Rectal smooth muscle tissue (tissue), 1 donor: ENCODE data around the gene ANKRD30B.
"Not testable (repeated sequence)": the region's sequence is repeated elsewhere in the genome, so short reads cannot be mapped to it uniquely, and the experiment has no call there.

ENCODE experiments used
- H3K27ac ChIP-seq: one replicate; pipeline ENCODE4 v1.7.0; 2013; ENCODE audit warnings: low read depth, low read length, inconsistent platforms
- H3K27me3 ChIP-seq: one replicate; pipeline ENCODE4 v1.7.0; 2013; ENCODE audit warnings: low read length; ENCODE audit not compliant: control insufficient read depth, insufficient read depth
- H3K36me3 ChIP-seq: one replicate; pipeline ENCODE4 v1.7.0; 2013; ENCODE audit warnings: low read length; ENCODE audit not compliant: control insufficient read depth, insufficient read depth
- H3K4me1 ChIP-seq: one replicate; pipeline ENCODE4 v1.7.0; 2013; ENCODE audit warnings: low read length; ENCODE audit not compliant: control insufficient read depth, insufficient read depth
- H3K4me3 ChIP-seq: one replicate; pipeline ENCODE4 v1.7.0; 2013; ENCODE audit warnings: low read length
- H3K9ac ChIP-seq: one replicate; pipeline ENCODE4 v1.7.0; 2013; ENCODE audit warnings: low read length

Gene ANKRD30B, protein sequence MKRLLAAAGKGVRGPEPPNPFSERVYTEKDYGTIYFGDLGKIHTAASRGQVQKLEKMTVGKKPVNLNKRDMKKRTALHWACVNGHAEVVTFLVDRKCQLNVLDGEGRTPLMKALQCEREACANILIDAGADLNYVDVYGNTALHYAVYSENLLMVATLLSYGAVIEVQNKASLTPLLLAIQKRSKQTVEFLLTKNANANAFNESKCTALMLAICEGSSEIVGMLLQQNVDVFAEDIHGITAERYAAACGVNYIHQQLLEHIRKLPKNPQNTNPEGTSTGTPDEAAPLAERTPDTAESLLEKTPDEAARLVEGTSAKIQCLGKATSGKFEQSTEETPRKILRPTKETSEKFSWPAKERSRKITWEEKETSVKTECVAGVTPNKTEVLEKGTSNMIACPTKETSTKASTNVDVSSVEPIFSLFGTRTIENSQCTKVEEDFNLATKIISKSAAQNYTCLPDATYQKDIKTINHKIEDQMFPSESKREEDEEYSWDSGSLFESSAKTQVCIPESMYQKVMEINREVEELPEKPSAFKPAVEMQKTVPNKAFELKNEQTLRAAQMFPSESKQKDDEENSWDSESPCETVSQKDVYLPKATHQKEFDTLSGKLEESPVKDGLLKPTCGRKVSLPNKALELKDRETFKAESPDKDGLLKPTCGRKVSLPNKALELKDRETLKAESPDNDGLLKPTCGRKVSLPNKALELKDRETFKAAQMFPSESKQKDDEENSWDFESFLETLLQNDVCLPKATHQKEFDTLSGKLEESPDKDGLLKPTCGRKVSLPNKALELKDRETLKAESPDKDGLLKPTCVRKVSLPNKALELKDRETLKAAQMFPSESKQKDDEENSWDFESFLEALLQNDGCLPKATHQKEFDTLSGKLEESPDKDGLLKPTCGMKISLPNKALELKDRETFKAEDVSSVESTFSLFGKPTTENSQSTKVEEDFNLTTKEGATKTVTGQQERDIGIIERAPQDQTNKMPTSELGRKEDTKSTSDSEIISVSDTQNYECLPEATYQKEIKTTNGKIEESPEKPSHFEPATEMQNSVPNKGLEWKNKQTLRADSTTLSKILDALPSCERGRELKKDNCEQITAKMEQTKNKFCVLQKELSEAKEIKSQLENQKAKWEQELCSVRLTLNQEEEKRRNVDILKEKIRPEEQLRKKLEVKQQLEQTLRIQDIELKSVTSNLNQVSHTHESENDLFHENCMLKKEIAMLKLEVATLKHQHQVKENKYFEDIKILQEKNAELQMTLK (N-terminal part only)

DNA sequence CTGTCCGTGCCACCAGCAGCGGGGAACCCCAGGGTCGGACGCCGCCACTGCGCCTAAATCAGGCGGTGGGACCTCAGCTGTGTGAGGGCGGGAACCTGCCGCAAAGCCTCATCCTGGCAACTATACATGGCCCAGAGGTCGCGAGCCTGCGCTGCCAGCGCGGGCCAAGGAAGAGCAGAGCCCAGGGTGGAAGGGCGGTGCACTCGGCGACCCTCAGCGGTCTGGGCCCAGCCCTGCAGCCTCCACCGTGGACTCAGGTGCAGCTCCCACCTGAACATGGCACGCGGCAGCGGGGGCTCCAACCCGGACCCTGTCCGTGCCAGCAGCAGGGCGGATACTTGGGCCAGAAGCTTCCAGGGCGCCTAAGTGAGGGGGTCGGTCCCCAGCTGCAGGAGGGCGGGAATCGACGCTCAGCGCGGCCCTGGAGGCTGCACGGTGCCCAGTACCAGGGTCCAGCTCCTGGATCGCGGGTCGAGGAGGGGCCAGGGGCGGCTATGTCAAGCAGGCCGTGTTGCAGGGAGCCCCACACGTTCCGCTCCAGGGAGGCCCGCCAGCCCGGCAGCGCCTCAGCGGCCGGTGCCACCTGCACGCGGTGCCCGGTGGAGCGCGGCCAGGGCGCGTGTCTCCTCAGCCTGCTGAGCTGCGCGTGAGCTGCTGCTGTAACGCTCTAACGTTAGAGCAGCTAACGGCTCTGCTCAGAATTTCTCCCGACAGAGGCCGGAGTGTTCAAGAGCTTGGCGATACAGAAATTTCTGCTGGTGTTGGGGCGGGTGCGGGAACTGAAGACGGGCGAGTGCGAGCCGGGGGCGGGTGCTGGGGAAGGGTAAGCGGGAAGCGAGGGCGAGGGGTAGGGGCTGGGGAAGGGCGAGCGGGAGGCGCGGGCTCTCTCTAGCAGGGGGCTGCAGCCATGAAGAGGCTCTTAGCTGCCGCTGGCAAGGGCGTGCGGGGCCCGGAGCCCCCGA, at the start of gene ANKRD30B:
ANKRD30B (plus strand) TSS at position 660 of the 962 bp plus-strand sequence; CDS start at position 908, 248 bp downstream.
- H3K9ac ChIP-seq, result no peak within 1 kb of the TSS
- no peaks in the 10 kb centered on the region for H3K27me3 ChIP-seq
- H3K4me3 ChIP-seq, result peak within 1 kb of the TSS; percentile 27
- no peak within 1 kb of the TSS for H3K27ac ChIP-seq
- H3K36me3 ChIP-seq, result no peaks in the 10 kb centered on the region
- no peaks in the 10 kb centered on the region for H3K4me1 ChIP-seq

DNA sequence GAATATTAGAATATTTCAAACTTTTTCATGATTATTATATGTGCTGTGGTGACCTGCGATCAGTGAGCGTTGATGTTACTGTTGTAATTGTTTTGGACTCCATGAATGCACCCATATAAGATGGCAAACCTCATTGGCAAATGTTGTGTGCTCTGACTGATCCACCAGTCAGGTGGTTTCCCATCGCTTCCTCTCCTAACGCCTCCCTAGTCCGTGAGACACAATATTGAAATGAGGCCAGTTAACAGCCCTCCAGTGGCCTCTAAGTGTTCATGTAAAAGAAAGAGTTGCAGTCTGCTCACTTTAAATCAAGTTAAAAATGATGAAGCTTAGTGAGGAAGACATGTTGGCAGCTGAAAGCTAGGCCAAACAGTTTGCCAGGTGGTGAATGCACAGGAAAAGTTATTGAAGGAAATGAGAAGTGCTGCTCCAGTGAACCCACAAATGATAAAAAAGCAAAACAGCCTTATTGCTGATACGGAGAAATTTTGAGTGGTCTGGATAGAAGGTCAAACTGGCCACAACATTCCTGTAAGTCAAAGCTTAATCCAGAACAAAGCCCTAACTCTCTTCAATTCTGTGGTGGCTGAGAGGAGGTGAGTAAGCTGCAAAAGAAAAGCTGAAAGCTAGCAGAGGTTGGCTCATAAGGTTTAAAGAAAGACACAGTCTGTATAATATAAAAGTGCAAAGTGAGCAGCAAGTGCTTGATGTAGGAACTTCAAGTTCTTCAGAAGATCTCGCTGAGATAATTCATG, 46.5 kb upstream of the ANKRD30B start:
- not testable (repeated sequence) for H3K27me3 ChIP-seq, H3K36me3 ChIP-seq, H3K9ac ChIP-seq, H3K4me1 ChIP-seq, H3K4me3 ChIP-seq, H3K27ac ChIP-seq

DNA sequence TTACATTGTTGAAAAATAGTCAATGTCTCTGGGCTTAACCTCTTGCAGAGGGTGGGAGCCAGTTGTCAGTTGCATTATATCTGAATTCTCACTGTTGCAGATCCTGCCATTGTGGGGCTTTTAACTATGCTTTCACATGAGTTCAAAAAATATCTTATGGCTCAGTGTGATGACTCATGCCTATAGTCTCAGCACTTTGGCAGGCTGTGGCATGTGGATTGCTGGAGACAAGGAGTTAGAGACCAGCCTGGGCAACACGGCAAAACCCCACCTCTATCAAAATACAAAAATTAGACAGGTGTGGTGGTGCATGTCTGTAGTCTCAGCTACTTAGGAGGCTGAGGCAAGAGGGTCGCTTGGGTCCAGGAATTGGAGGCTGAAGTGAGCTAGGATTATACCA, 38.2 kb upstream of the ANKRD30B start:
- not testable (repeated sequence) for H3K4me1 ChIP-seq, H3K27me3 ChIP-seq, H3K27ac ChIP-seq, H3K36me3 ChIP-seq, H3K9ac ChIP-seq, H3K4me3 ChIP-seq

DNA sequence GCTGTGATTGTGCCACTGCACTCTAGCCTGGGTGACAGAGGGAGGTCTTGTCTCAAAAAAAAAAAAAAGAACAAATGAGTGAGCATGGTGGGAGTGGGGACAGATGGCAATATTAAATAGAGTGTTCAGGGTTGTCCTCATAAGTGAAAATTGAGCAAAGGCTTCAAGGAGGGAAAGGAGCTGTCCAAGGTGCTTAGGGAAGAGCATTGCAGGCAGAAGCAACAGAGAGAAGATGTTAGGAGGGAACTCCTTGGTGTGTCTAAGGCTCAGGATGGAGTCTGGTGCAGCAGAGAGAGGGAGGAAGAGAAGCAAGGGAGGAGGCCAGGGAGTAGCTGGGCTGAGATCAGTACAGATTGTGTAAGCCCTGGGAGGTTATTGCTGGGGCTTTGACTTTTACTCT, 26.4 kb upstream of the ANKRD30B start:
- not testable (repeated sequence) for H3K27ac ChIP-seq, H3K4me1 ChIP-seq, H3K4me3 ChIP-seq, H3K36me3 ChIP-seq, H3K9ac ChIP-seq, H3K27me3 ChIP-seq

DNA sequence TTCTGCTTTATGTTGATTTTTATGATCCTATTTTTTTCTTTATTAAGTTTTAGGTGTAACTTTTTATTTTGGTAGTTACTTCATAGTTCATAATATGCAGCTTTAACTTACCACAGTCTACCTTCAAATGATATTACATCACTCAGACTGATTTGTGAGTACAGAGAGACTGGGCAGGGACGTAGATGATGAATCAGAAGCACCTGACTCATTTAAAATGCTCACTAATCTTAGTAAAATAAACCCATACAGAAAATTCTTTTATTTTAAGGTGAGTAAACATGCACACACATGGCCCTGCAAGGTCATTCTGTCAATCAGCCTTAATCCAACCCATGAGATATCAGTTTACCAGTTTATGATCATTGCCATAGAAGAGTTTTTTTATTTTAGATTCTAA, 8.9 kb upstream of the ANKRD30B start:
- not testable (repeated sequence) for H3K4me1 ChIP-seq, H3K36me3 ChIP-seq, H3K9ac ChIP-seq, H3K27ac ChIP-seq, H3K4me3 ChIP-seq, H3K27me3 ChIP-seq

DNA sequence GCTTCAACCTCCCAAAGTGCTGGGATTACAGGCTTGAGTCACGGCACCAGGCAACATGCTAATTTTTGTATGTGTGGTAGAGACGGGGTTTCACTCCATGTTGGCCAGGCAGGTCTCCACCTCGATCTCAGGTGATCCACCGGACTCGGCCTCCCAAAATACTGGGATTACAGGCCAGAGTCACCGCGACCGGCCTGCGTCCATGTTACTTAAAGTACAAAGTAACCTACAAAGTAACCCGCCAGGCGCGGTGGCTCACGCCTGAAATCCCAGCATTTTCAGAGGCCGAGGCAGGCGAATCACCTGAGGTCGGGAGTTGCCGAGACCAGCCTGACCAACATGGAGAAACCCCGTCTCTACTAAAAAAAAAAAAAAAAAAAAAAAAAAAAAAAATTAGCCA, 1.1 kb upstream of the ANKRD30B start:
- Histone ChIP-seq H3K9ac (no peak overlapping the region), H3K27me3 (no peaks in the 10 kb centered on the region), H3K36me3 (no peaks in the 10 kb centered on the region), H3K4me1 (no peaks in the 10 kb centered on the region), H3K4me3 (no peak overlapping the region), H3K27ac (no peak overlapping the region)

DNA sequence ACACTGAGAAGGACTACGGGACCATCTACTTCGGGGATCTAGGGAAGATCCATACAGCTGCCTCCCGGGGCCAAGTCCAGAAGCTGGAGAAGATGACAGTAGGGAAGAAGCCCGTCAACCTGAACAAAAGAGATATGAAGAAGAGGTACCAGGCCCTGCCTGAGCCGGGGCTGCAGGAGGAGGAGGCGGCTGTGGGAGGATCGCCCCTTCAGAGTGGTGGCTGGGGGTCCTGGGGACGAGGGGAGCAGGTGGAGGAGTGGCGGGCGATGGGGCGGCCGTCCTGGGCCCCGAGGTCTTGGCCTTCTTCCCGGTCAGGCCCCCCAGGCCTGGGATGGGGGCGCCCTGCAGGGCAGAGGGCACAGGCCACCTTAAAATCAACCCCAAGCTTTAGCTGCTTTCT, 524 bp downstream of the ANKRD30B start:
- H3K27me3 ChIP-seq, result no peaks in the 10 kb centered on the region
- H3K4me3 ChIP-seq, result no peak overlapping the region
- no peaks in the 10 kb centered on the region for H3K36me3 ChIP-seq
- H3K4me1 ChIP-seq, result no peaks in the 10 kb centered on the region
- H3K9ac ChIP-seq, result no peak overlapping the region
- no peak overlapping the region for H3K27ac ChIP-seq

DNA sequence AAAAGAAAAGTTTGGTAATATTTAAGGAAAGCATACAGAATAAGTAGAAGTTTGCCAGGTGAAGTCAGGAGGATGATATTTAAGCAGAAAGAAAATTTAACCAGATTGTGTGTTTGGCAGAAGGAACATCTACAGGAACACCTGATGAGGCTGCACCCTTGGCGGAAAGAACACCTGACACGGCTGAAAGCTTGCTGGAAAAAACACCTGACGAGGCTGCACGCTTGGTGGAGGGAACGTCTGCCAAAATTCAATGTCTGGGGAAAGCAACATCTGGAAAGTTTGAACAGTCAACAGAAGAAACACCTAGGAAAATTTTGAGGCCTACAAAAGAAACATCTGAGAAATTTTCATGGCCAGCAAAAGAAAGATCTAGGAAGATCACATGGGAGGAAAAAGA, 15.6 kb downstream of the ANKRD30B start:
- not testable (repeated sequence) for H3K4me3 ChIP-seq, H3K27ac ChIP-seq, H3K9ac ChIP-seq, H3K27me3 ChIP-seq, H3K36me3 ChIP-seq, H3K4me1 ChIP-seq

DNA sequence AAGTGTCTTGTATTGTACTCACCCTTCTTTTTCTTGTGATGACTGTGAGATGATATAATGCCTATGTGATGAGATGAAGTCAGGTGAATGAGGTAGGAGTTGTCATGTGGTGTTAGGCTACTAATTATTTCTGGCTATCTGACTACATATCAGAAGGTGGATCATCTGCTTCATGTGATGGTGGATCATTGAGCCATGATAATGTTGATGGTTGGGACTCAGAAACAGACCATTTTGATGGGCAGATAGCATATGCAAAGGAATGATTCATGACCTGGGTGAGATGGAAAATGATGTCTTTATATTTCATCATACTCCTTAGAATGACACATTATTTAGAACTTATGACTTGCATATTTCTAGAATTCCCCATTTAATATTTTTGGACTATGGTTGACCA, 19.5 kb downstream of the ANKRD30B start:
- Histone ChIP-seq H3K4me1 (no peaks in the 10 kb centered on the region), H3K27ac (no peak overlapping the region), H3K27me3 (no peaks in the 10 kb centered on the region), H3K4me3 (no peak overlapping the region), H3K9ac (no peak overlapping the region), H3K36me3 (no peaks in the 10 kb centered on the region)

DNA sequence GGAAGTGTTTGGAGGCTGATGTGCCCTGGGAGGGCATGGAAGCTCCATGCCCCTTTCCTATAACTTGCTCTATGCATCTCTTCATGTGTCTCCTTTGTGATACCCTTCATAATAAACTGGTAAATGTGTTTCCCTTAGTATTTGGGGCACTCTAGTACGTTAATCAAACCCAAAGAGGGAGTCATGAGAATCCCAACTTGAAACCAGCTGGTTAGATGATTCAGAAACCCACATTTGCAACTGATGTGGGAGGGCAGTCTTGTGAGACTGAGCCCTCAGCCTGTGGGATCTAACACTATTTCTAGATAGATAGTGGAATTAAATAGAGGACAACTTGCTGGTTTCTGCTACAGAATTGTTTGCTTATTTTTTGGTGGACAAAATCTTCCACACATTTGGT, 20.3 kb downstream of the ANKRD30B start:
- H3K36me3 ChIP-seq, result no peaks in the 10 kb centered on the region

DNA sequence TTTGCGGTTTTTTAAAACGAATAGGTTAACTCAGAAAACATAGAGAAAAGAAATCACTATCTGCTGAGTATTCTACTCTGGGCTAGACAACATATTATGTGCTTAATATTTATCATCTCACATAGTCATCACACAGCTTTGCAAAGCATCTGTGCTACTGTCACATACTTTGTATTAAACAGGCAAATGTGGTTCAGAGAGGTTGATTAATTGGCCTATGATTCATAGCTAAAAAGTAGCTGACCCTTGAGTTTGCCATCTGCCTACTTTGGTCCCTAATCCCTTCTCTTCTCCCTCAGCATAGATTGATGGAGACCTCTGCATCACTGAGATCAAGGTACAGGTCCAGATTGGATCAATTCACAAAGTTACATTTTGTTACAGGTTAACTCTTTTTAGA, 21.4 kb downstream of the ANKRD30B start:
- no peak overlapping the region for H3K27ac ChIP-seq
- no peaks in the 10 kb centered on the region for H3K4me1 ChIP-seq
- no peak overlapping the region for H3K9ac ChIP-seq
- H3K4me3 ChIP-seq, result no peak overlapping the region
- no peaks in the 10 kb centered on the region for H3K27me3 ChIP-seq
- no peaks in the 10 kb centered on the region for H3K36me3 ChIP-seq

More for the DNA sequence above, 20.3 kb downstream of the ANKRD30B start:
- no peaks in the 10 kb centered on the region for H3K4me1 ChIP-seq
- no peak overlapping the region for H3K9ac ChIP-seq
- H3K4me3 ChIP-seq, result no peak overlapping the region
- H3K27ac ChIP-seq, result no peak overlapping the region
- no peaks in the 10 kb centered on the region for H3K27me3 ChIP-seq
